Lower lobe of right lung (tissue), 2 donors: ENCODE results near the gene HOXA2. TPM values are rescaled to one million over a fixed set of nuclear protein-coding genes. Genes with fewer than 3 reads are reported as not detected.

Experiments
- ATAC-seq, 2 donors: fragments of 200-7000 bp; cut with Tn5 transposase; one replicate each; pipeline ENCODE4 v1.9.1; 2020 to 2022; ENCODE audit warnings: mild to moderate bottlenecking in 2 of 2, moderate library complexity in 2 of 2
- DNase-seq: peaks from one replicate; pipeline ENCODE4 v3.0.0-alpha.2; 2020
- H3K27ac ChIP-seq: fragments of 200-600 bp; one replicate; pipeline ENCODE4 v1.8.0; 2022
- H3K27me3 ChIP-seq: fragments of 200-600 bp; one replicate; pipeline ENCODE4 v1.8.0; 2022; ENCODE audit warnings: low read depth
- H3K36me3 ChIP-seq: fragments of 200-600 bp; one replicate; pipeline ENCODE4 v1.8.0; 2022; ENCODE audit warnings: mild to moderate bottlenecking
- H3K4me1 ChIP-seq: fragments of 200-600 bp; one replicate; pipeline ENCODE4 v1.8.0; 2022
- H3K4me3 ChIP-seq: fragments of 200-600 bp; one replicate; pipeline ENCODE4 v1.8.0; 2022; ENCODE audit warnings: mild to moderate bottlenecking
- H3K9me3 ChIP-seq: fragments of 200-600 bp; one replicate; pipeline ENCODE4 v1.8.0; 2022
- CTCF ChIP-seq: fragments of 200-600 bp; IDR thresholded peaks from one replicate; pipeline ENCODE4 v1.8.0; 2022; ENCODE audit warnings: antibody characterized with exemption, mild to moderate bottlenecking
- intact Hi-C: fragments of 100-400 bp; cut with DNase I; formaldehyde crosslinking; loops from one replicate; pipeline ENCODE4 v1.11.0; 2022
- total RNA-seq: library from RNA; stranded (reverse); fragmentation: NEBNext Ultra II Directional; extraction: Animal tissue kit (Norgen Biotek cat#: 25700); gene quantifications from one replicate; pipeline ENCODE4 v1.2.1, GENCODE V29; 2021
- donor health status: DM: no; HTN: yes; CAD: no; lungs with severe emphysema.

HOXA2 gene
- total RNA-seq, 1 donor from 2014 or later = 1.5 TPM

GRCh38 chr7:27105301-27106031, 3.0 kb upstream of the HOXA2 start:
- DNase-seq (no peak), ATAC-seq (no peak)
- Histone ChIP-seq H3K4me1 (peaks cover 45% of the 10 kb centered on the region), H3K36me3 (peaks cover 9% of the 10 kb centered on the region), H3K27me3 (peaks cover 62% of the 10 kb centered on the region), H3K9me3 (no peaks in the 10 kb centered on the region), H3K4me3 (peak overlapping the region; percentile 18), H3K27ac (peak overlapping the region; percentile 94)
- intact Hi-C loops = no loop called here
- no peak for TF ChIP-seq CTCF

- peaks cover 50% of the 10 kb centered on the region for H3K4me1 ChIP-seq
- peaks cover 62% of the 10 kb centered on the region for H3K27me3 ChIP-seq
- peak overlapping the region; percentile 58 for H3K4me3 ChIP-seq
- peaks cover 18% of the 10 kb centered on the region for H3K36me3 ChIP-seq
- H3K27ac ChIP-seq = peak overlapping the region; percentile 94
- DNase-seq = no peak
- no peak for ATAC-seq
- intact Hi-C loops = no loop called here
- no peak for TF ChIP-seq CTCF
- H3K9me3 ChIP-seq = no peaks in the 10 kb centered on the region
Observed at GRCh38 chr7:27104341-27105058, 2.0 kb upstream of the HOXA2 start.

DNA sequence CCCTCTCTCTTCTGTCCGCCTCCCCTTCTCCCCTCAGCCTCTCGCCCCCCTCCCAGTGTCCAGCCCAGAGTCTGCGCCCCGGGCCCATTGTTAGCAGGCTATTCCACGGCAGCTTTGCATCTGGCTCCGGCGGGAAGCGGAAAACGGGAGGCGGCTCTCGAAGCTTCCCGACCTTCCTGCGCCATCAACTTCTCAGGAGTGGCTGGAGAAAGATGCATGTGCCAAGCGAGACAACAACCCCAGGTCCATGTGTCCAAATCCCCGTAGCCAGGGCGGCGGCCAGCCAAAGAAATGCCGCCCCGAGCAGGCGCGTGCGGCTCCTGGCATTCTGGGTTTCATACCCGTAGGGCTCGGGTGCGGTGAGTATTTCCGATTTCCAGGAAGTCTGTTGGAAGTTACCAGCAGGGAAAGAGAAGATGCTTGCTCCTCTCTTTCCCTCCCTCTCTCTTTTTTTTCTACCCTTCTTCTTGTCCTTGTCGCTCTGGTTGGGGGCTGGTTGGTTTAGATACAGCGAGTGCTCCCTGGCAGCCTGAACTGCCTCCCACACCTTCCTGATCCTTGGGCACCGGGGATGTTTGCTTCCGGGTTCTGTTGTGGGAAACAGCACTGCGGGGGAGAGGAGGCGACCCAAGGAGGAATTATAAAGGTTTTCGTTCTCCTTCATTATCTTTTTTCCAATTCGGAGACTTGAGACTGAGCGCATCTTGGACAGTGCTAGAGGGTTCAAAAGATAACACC, 1.2 kb upstream of the HOXA2 start:
- no peaks in the 10 kb centered on the region for H3K9me3 ChIP-seq
- H3K4me3 ChIP-seq = peak overlapping the region; percentile 58
- intact Hi-C loops = no loop called here
- peaks cover 44% of the 10 kb centered on the region for H3K4me1 ChIP-seq
- peak overlapping the region; percentile 94 for H3K27ac ChIP-seq
- ATAC-seq (no peak), DNase-seq (no peak)
- H3K27me3 ChIP-seq = peaks cover 66% of the 10 kb centered on the region
- H3K36me3 ChIP-seq = peaks cover 18% of the 10 kb centered on the region
- TF ChIP-seq CTCF = no peak

DNA sequence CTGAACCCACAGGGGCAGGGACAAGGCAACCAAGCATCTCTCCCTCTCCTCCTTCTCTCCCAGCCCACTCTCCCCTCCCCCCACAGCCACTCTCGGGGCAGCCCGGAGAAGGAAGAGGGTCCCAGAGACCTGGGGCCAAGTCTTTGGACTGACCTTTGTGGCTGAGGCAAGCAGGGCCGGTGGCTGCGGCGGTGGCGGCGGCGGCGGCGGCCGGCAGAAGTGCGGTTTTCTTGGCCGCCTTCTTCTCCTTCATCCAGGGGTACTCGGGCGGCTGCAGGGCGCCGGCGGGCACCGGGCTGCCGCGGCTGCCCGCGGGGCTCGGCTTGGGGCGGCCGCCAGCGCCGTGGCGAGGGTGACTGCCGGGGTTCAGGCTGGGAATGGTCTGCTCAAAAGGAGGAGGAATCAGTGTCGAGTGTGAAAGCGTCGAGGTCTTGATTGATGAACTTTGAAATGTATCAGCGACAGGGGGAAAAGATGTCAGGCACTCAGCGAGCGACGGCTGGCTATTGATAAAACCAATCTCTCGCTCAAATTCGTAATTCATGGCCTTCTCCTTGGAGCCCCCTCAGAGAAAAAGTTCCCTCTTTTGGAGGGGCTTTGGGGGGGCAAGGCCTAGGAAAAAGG, 414 bp downstream of the HOXA2 start:
- Histone ChIP-seq H3K9me3 (no peaks in the 10 kb centered on the region), H3K36me3 (peaks cover 18% of the 10 kb centered on the region), H3K27me3 (peaks cover 71% of the 10 kb centered on the region), H3K4me3 (peak overlapping the region; percentile 58), H3K4me1 (peaks cover 57% of the 10 kb centered on the region), H3K27ac (peak overlapping the region; percentile 94)
- intact Hi-C loops = no loop called here
- no peak for TF ChIP-seq CTCF
- ATAC-seq = no peak
- no peak for DNase-seq
